Measurements from ENCODE around the gene BLM. TPM values are rescaled to one million over a fixed set of nuclear protein-coding genes. Genes with fewer than 3 reads are reported as not detected.

BLM gene
- total and polyA plus RNA-seq, 2 of the 13 experiments (the other 11 are each of a cell fraction or from before 2014, with no cell fraction given), result 5.1 to 11.8 TPM

DNA sequence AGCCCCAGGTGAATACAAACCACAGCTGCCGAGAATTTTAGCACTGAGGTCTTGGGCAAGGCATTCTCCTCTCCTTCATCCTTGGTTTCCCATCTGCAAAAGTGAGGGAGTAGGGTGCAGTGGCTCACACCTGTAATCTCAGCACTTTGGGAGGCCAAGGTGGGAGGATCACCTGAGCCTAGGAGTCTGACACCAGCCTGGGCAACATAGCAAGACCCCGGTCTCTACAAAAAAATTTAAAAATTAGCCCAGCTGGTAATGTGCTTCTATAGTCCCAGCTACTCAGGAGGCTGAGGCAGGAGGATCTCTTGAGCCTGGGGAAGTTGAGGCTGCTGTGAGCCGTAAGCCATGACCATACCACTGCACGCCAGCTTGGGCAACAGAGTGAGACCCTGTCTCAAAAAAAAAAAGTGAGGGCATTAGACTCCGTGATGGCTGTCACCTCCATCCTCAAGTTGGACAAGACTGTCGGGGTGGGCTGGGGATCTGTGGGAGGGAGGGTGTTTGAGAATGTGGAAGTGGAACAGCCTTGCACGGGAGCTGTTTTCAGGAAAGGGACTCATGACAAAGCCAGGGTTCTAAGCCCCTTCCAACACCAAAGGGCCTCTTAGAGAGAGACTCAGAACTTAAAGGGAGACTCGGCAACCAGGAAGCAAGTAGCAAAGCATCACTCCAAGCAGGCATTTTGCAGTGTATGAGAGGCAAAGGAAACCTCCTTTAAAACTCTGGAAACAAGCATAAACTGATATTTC, 105.2 kb downstream of the BLM start:
- ATAC-seq, result no peak
- Histone ChIP-seq H3K4me3 (replicated peaks in 1 of 3; ENCODE audit: insufficient read depth in 1 of 3, low read depth in 2 of 3, low read length in 3 of 3) (no peak overlapping the region), H3K4me1 (ENCODE audit: insufficient read depth, low read length) (peaks cover 30% of the 10 kb centered on the region), H4K20me1 (ENCODE audit: insufficient read depth, low read length) (no peaks in the 10 kb centered on the region), H3K27ac (ENCODE audit: extremely low read length, insufficient read depth, low read length) (no peak overlapping the region), H3K27me3 (ENCODE audit: control insufficient read depth in 1 of 2, insufficient read depth in 2 of 2, low read length in 2 of 2) (peaks cover 2 to 26% of the 10 kb centered on the region in 2 experiments; a peak in 4 of 5 replicates), H3K9ac (ENCODE audit: insufficient read depth, low read depth, low read length) (no peak overlapping the region), H3K79me2 (ENCODE audit: insufficient read depth, low read length) (no peaks in the 10 kb centered on the region), H3K36me3 (replicated peaks in 1 of 2; ENCODE audit: control insufficient read depth in 1 of 2, insufficient read depth in 2 of 2, low read length in 2 of 2) (no peaks in the 10 kb centered on the region), H3K4me2 (ENCODE audit: low read depth, low read length) (no peak overlapping the region), H2AFZ (ENCODE audit: low read length) (no peak overlapping the region), H3K9me3 (ENCODE audit: low read length) (no peaks in the 10 kb centered on the region)
- ChIA-PET POLR2A (no interaction called here), CTCF (ENCODE audit: low intra/inter-chr PET ratio, low total read pairs) (no interaction called here)
- no peak for DNase-seq (ENCODE audit: low spot score)
- 56% methylated on average over 8 of the region's 8 CpGs for WGBS (ENCODE audit: low lambda C conversion rate)
- TF ChIP-seq HDAC6 (IDR thresholded peaks at IDR 0.05; ENCODE audit: low read depth, low read length), result no peak
- TF ChIP-seq ZNF775 (CRISPR knock-in tag; IDR thresholded peaks at IDR 0.05; ENCODE audit: borderline replicate concordance), result no peak
- TF ChIP-seq SAP130 (CRISPR knock-in tag; IDR thresholded peaks at IDR 0.05; ENCODE audit: low read depth), result no peak
- TF ChIP-seq RBFOX2 (IDR thresholded peaks at IDR 0.05; ENCODE audit: low read depth, low read length), result no peak
- TF ChIP-seq ZMYM3 (CRISPR knock-in tag; IDR thresholded peaks at IDR 0.05), result no peak
- no peak for TF ChIP-seq PLRG1 (conservative IDR thresholded peaks at IDR 0.05)
- no peak for TF ChIP-seq ZNF720 (CRISPR knock-in tag; IDR thresholded peaks at IDR 0.05)
- no peak for TF ChIP-seq ZSCAN25 (CRISPR knock-in tag; IDR thresholded peaks at IDR 0.05)
- TF ChIP-seq, protein P1, sequence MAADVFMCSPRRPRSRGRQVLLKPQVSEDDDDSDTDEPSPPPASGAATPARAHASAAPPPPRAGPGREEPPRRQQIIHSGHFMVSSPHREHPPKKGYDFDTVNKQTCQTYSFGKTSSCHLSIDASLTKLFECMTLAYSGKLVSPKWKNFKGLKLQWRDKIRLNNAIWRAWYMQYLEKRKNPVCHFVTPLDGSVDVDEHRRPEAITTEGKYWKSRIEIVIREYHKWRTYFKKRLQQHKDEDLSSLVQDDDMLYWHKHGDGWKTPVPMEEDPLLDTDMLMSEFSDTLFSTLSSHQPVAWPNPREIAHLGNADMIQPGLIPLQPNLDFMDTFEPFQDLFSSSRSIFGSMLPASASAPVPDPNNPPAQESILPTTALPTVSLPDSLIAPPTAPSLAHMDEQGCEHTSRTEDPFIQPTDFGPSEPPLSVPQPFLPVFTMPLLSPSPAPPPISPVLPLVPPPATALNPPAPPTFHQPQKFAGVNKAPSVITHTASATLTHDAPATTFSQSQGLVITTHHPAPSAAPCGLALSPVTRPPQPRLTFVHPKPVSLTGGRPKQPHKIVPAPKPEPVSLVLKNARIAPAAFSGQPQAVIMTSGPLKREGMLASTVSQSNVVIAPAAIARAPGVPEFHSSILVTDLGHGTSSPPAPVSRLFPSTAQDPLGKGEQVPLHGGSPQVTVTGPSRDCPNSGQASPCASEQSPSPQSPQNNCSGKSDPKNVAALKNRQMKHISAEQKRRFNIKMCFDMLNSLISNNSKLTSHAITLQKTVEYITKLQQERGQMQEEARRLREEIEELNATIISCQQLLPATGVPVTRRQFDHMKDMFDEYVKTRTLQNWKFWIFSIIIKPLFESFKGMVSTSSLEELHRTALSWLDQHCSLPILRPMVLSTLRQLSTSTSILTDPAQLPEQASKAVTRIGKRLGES (CRISPR knock-in tag; IDR thresholded peaks at IDR 0.05; ENCODE audit: borderline replicate concordance), result no peak
- TF ChIP-seq ZNF143 (CRISPR knock-in tag; IDR thresholded peaks at IDR 0.05), result no peak
- no peak for TF ChIP-seq CCAR2 (optimal IDR thresholded peaks at IDR 0.05; ENCODE audit: low read depth, low read length)
- TF ChIP-seq ZNF207 (IDR thresholded peaks at IDR 0.05; ENCODE audit: borderline replicate concordance), result no peak
- TF ChIP-seq ZNF335 (CRISPR knock-in tag; IDR thresholded peaks at IDR 0.05), result no peak
- no TSS peak for BruUV-seq (replicated peaks)
- in situ Hi-C loops (cut with HindIII; ENCODE audit: extremely low pct_ligation_motif_present, low pct_unique_long_range_greater_than_20kb) (no loop called here), intact Hi-C loops (cut with micrococcal nuclease; ENCODE audit: unreplicated experiment) (no loop called here)
- no peak for FAIRE-seq

Measured in HepG2 (cell line).